Esophagus muscularis mucosa (tissue), 4 donors: ENCODE results near the gene AURKA. TPM values are rescaled to one million over a fixed set of nuclear protein-coding genes. Genes with fewer than 3 reads are reported as not detected.
A peak's percentile ranks its signal among the peaks of the same experiment; 100 is the strongest.

Source experiments
- DNase-seq: peaks from one replicate; pipeline ENCODE4 v3.0.0-alpha.2; 2017; ENCODE audit errors: extremely low spot score
- H3K27ac ChIP-seq, 4 donors: fragments of 200-600 bp; sonication (generic); replicated peaks in 1 of 4; 1 replicate in 3 of 4; 2 replicates in 1 of 4; pipeline ENCODE4 v1.5.1; 2016 to 2019; ENCODE audit warnings: mild to moderate bottlenecking in 1 of 4
- H3K27me3 ChIP-seq, 4 donors: fragments of 200-600 bp; sonication (generic); one replicate each; pipeline versions ENCODE4 v1.5.1 to v1.6.0; 2016 to 2019
- H3K36me3 ChIP-seq, 4 donors: fragments of 200-600 bp; sonication (generic); one replicate each; pipeline ENCODE4 v1.5.1; 2016 to 2019
- H3K4me1 ChIP-seq, 4 donors: fragments of 200-600 bp; sonication (generic); one replicate each; pipeline ENCODE4 v1.5.1; 2016 to 2019
- H3K4me3 ChIP-seq, 4 donors: fragments of 200-600 bp; sonication (generic); 1 replicate in 2 of 4; 2 replicates in 2 of 4; pipeline ENCODE4 v1.5.1; 2016 to 2019; ENCODE audit warnings: mild to moderate bottlenecking in 4 of 4, moderate library complexity in 1 of 4
- H3K9me3 ChIP-seq, 4 donors: fragments of 200-600 bp; sonication (generic); 1 replicate in 3 of 4; 2 replicates in 1 of 4; pipeline ENCODE4 v1.5.1; 2016 to 2019
- EP300 ChIP-seq: sonication (generic); formaldehyde crosslinking; IDR thresholded peaks from one replicate; pipeline ENCODE4 v1.6.1; 2017; ENCODE audit warnings: antibody characterized with exemption
- POLR2A ChIP-seq: fragments of 450-650 bp; IDR thresholded peaks from one replicate; pipeline ENCODE4 v1.6.1; 2017; ENCODE audit warnings: antibody characterized with exemption, moderate library complexity, mild to moderate bottlenecking, low read depth
- POLR2AphosphoS5 ChIP-seq, 2 donors: sonication (generic); formaldehyde crosslinking; IDR thresholded peaks; one replicate each; pipeline ENCODE4 v1.6.1; 2017; ENCODE audit warnings: antibody characterized with exemption in 2 of 2
- WGBS: methylation state at CpG from one replicate; pipeline ENCODE4 v1.1.5; 2018; 5-methylcytosine and 5-hydroxymethylcytosine counted together
- intact Hi-C: fragments of 100-400 bp; cut with DNase I; formaldehyde crosslinking; loops from one replicate; pipeline ENCODE4 v1.15.1; 2023
- total RNA-seq, 4 donors: library from RNA; depleted of rRNA; stranded (reverse); fragments of >200 nt; gene quantifications; one replicate each; pipeline versions ENCODE4 v1.1.0 to v1.2.1, GENCODE V29; 2016
- TF ChIP-seq, protein P1 (sequence below), 3 experiments: fragments of 200-600 bp in 2 of 3; fragments of 450-650 bp in 1 of 3; sonication (generic) in 2 of 3; IDR thresholded peaks; one replicate each; pipeline ENCODE4 v1.5.1; 2017 to 2019; ENCODE audit warnings: antibody characterized with exemption in 3 of 3, mild to moderate bottlenecking in 2 of 3, moderate library complexity in 1 of 3

AURKA gene
- total RNA-seq, 4 donors from 2014 or later, result 0.66 to 2.1 (median 1.4) TPM

DNA sequence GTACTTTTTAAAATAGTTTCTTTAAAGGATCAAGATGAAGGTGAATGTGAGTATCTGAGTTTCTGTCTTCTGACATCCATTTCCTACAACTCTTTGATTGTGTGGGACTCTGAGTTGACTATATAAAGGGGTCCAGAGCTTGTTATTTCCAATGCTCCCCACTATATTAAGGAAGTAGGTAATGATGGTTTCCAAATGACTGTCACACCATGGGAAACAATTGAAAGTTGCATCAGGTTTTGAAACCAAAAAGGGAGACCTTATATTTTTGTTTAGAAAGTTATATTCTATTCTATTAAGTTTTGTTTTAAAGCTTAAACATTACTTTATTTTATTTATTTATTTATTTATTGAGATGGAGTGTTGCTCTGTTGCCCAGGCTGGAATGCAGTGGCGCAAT is 31.2 kb upstream of the AURKA start:
- Histone ChIP-seq H3K4me3 (no peak overlapping the region), H3K27ac (no peak overlapping the region), H3K9me3 (no peaks in the 10 kb centered on the region), H3K27me3 (no peaks in the 10 kb centered on the region), H3K36me3 (no peaks in the 10 kb centered on the region), H3K4me1 (peaks cover under 1 to 12% (median 5%) of the 10 kb centered on the region in 4 donors)
- no peak for DNase-seq
- TF ChIP-seq POLR2A, result no peak
- intact Hi-C loops, result no loop called here
- 100% methylated on average over 1 of the region's 1 CpG for WGBS

DNA sequence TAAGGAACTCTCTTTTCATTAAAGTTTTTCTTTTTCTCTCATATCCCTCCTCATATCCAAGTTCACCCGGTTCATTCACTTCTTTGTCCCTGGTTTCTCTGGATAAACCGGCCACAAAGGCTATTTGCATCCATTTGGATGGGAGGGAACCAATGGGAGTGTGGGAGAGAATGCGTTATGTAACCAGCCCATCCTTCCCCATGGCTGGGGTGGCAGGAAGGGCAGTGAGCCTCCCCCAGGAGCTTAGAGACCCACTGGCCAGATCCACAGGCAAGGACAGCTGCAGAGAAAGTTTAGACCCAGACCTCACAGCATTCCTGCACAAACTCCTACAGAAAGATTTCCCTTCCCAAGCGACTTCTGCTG is 30.8 kb upstream of the AURKA start:
- intact Hi-C loops, result no loop called here
- Histone ChIP-seq H3K9me3 (no peaks in the 10 kb centered on the region), H3K4me1 (peaks cover 0 to 11% (median 7%) of the 10 kb centered on the region in 4 donors), H3K27me3 (no peaks in the 10 kb centered on the region), H3K27ac (no peak overlapping the region), H3K36me3 (no peaks in the 10 kb centered on the region), H3K4me3 (no peak overlapping the region)
- 76% methylated on average over 4 of the region's 4 CpGs for WGBS
- DNase-seq, result no peak
- TF ChIP-seq EP300 (no peak), POLR2AphosphoS5 (IDR thresholded peaks at IDR 0.05) (no peak), POLR2A (no peak)
- TF ChIP-seq, protein P1, sequence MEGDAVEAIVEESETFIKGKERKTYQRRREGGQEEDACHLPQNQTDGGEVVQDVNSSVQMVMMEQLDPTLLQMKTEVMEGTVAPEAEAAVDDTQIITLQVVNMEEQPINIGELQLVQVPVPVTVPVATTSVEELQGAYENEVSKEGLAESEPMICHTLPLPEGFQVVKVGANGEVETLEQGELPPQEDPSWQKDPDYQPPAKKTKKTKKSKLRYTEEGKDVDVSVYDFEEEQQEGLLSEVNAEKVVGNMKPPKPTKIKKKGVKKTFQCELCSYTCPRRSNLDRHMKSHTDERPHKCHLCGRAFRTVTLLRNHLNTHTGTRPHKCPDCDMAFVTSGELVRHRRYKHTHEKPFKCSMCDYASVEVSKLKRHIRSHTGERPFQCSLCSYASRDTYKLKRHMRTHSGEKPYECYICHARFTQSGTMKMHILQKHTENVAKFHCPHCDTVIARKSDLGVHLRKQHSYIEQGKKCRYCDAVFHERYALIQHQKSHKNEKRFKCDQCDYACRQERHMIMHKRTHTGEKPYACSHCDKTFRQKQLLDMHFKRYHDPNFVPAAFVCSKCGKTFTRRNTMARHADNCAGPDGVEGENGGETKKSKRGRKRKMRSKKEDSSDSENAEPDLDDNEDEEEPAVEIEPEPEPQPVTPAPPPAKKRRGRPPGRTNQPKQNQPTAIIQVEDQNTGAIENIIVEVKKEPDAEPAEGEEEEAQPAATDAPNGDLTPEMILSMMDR (IDR thresholded peaks at IDR 0.05), result no peak

DNA sequence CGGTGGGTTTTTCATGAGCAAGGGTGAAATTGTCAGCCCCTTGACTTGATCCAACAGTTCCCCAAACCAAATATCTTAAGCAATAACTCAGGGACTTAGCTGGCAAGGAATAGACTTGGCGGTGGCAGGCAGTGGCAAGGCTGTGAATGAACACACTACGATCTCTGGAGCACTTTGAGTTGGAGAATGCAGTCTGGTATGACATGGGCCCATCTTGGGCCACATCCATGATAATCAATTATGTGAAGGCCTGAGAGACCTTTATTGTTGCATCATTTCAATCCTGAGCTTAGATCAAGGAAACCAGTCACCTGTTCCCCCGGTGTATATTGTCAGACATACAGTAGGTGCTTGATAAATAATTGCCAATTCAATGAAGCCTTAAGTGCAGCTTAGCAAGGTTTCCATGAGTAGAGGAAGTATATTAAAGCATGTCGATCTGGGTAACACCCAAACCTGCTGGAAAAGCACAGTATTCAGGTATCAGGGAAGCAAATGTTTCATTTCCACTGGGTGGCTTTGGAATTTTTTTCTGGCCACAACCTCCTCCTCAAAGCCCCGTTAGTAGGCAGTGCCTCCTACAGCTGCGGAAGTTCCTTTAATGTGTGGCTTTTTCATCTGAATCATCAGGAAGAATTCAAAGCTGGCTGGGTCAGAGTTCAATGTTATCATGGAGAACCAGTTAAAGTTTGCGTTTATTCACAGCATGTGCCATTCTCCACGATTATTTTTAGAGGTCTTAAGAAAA is 30.2 kb upstream of the AURKA start:
- Histone ChIP-seq H3K4me1 (peaks cover 0 to 11% (median 7%) of the 10 kb centered on the region in 4 donors), H3K27me3 (no peaks in the 10 kb centered on the region), H3K4me3 (no peak overlapping the region), H3K36me3 (no peaks in the 10 kb centered on the region), H3K9me3 (no peaks in the 10 kb centered on the region), H3K27ac (peak overlapping the region in 1 of 4 donors; percentile 16)
- DNase-seq, result no peak
- intact Hi-C loops, result no loop called here
- TF ChIP-seq, protein P1 (IDR thresholded peaks at IDR 0.05), result no peak
- no peak for TF ChIP-seq POLR2AphosphoS5 (IDR thresholded peaks at IDR 0.05)
- no peak for TF ChIP-seq EP300
- no peak for TF ChIP-seq POLR2A
- 69% methylated on average over 9 of the region's 9 CpGs for WGBS

DNA sequence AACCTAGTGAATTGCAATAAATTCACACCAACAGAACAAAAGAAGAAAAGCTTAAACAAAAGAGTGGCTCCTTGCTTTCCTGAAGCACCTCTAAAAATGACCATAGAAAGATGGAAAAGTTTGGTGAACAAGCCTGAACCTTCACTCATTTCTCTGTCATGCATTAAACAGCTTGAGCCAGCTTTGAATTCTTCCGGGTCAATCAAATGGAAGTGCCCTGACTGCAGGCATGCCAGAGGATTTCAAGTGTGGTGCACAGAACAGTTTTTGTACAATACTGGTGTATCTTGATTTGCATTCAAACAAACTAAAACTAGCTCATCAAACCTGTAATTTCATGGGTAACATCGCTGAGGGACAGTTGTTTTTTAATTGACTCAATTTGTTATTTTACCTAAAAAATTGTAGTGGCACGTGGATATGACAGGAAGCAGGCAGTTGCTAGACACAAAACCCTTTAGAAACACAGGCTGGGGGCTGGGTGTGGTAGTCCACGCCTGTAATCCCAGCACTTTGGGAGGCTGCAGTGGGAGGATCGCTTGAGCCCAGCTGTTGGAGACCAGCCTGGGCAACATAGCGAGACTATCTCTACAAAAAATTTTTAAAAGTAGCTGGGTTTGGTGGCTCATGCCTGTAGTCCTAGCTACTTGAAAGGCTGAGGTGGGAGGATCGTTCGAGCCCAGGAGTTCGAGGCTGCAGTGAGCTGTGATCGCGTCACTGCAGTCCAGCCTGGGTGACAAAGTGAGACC is 29.1 kb upstream of the AURKA start:
- Histone ChIP-seq H3K27me3 (no peaks in the 10 kb centered on the region), H3K4me1 (peaks cover 0 to 11% (median 7%) of the 10 kb centered on the region in 4 donors), H3K9me3 (no peaks in the 10 kb centered on the region), H3K27ac (no peak overlapping the region), H3K36me3 (no peaks in the 10 kb centered on the region), H3K4me3 (no peak overlapping the region)
- intact Hi-C loops, result no loop called here
- 82% methylated on average over 11 of the region's 11 CpGs for WGBS
- TF ChIP-seq, protein P1 (IDR thresholded peaks at IDR 0.05), result no peak
- TF ChIP-seq POLR2AphosphoS5 (IDR thresholded peaks at IDR 0.05) (no peak), POLR2A (no peak), EP300 (no peak)
- no peak for DNase-seq

DNA sequence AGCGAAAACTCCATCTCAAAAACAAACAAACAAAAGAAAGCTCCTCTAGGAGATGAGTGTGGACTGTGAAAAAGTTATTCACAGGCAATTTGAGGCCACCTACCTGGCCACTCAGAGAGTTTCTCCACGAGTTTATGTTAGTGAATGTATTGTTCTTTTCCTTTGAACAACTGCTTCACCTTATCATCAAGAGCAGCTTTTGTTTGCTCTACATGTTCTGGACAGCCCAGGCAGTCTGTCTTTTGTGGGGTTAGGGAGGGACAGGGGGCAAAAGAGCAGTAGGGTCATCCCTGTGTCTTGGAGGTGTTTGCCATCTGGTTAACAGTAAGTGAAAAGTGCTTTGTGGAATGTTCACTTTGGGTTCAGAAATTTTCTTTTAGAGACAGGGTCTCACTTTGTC is 28.0 kb upstream of the AURKA start:
- DNase-seq, result no peak
- no peaks in the 10 kb centered on the region for H3K27me3 ChIP-seq
- H3K4me1 ChIP-seq, result peaks cover 0 to 11% (median 7%) of the 10 kb centered on the region in 4 donors
- intact Hi-C loops, result no loop called here
- TF ChIP-seq EP300 (no peak), POLR2AphosphoS5 (IDR thresholded peaks at IDR 0.05) (no peak), POLR2A (no peak)
- TF ChIP-seq, protein P1 (IDR thresholded peaks at IDR 0.05), result no peak
- no peaks in the 10 kb centered on the region for H3K36me3 ChIP-seq
- H3K4me3 ChIP-seq, result no peak overlapping the region
- H3K9me3 ChIP-seq, result no peaks in the 10 kb centered on the region
- no peak overlapping the region for H3K27ac ChIP-seq
- 91% methylated on average over 2 of the region's 2 CpGs for WGBS
